HG03460 (cell line): ENCODE data around the gene ULK2.

Source experiments
- ATAC-seq: cut with Tn5 transposase; IDR thresholded peaks from one replicate; pipeline ENCODE4 v1.9.1; 2021; ENCODE audit not compliant: unreplicated experiment

ULK2 gene

GRCh38 chr17:19747829-19748806 lies 119.6 kb downstream of the ULK2 start, which contains the start of gene ALDH3A1:
Gene ALDH3A1, minus strand, starts transcription at chr17:19748298. Its CDS starts 3,169 bp downstream, at chr17:19745129.
- ATAC-seq, result no peak

GRCh38 chr17:19747159-19747719 lies 120.5 kb downstream of the ULK2 start:
- ATAC-seq, result no peak

DNA sequence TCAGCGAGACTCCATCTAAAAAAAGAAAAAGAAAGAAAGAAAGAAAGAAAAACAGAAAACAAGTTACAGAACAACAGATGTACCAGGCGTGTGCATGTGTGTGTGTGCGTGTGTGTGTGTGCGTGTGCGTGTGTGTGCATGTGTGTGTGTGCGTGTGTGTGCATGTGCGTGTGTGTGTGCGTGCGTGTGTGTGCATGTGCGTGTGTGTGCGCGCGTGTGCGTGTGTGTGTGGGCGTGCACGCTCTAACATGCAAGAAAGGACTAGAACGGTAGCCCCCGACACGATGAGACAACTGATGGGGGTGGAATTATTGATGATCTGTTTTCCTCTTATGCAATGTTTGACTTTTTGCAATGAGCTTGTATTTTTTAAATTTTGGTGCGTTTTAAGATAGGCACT lies 121.2 kb downstream of the ULK2 start:
- ATAC-seq, result no peak

DNA sequence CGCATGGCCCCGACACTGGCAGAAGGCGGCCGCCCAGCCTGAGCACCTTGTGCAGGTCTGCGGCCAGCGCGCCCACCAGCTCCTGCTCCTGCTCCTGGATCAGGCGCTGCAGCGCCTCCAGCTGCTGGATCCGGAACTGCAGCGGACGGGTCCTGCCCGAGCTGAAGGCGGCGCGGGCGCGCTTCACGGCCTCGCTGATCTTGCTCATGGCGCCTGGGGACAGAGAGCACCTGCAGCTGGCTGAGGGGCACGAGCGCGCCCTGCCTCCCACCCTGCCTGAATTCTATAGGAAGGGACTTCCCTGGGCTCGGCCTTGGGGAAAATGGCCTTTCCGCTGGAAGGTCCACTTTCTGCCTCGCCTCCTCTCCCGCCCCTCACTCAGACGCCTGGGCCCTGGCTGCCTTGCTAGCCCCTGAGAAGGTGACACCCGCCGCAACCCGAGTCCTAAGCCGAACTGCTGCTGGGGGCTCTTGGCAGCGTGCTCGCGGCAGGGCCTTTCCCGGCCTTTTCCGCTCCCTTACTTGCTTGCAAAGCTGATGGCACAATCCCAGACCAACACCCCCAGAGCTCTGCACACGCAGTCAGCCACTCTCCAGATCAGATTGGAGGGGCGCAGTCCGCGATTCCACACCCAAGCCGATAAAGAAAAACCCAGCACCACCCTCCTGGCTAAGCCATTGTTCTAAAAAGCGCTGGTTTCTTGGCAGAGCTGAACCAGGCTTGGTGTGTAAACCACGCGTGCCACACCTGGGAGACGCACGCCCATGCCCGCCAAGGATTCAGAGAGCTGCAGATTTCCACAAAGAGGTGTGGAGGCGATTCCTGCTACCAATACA lies 122.6 kb downstream of the ULK2 start:
- no peak for ATAC-seq

- no peak for ATAC-seq
Observed at GRCh38 chr17:19744492-19744891, 123.2 kb downstream of the ULK2 start.

DNA sequence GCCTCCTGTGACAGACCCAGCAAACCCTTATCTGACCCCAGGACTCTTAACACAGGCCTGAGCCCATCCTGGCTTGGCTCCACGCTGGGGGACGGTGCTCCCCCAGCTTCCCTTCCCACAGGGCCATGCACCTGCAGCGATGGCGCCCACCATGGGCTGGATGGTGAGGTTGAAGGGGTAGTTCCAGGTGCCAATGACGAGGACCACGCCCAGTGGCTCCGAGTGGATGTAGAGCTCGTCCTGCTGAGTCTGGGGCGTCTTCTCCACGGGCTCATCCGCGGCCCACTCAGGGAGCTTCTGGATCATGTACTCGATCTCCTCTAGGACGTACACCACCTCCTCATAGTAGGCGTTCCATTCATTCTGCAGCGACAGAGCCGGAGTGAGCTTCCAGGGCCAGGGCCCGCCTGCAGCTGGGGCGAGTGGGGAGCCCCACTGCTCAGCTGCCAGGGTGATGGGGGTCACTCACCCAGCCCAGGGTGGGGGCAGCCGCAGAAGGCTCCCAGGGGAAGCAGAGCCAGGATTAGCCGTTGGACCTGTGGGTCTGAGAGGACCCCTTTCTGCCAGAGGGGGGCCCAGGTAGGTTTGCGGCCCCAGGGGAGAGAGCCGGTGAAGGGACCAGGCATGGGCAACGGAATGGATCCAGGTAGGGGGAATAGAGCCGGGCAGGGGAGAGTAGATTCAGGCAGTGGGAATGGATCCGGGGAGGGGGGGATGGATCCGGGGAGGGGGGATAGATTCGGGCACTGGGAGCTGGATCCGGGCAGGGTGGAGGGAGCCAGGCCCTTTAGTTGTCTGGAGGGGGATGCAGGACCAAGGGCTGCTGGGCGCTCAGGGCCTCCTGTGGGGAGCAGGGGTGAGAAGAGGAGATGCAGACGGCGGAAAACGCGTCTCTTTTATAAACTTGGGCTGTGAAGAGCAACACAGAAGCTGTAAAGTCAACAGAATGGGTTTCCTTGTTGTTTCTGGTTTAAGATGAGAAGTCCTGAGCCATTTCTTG lies 124.3 kb downstream of the ULK2 start:
- ATAC-seq, result no peak

- no peak for ATAC-seq
Observed at GRCh38 chr17:19742495-19742894, 125.2 kb downstream of the ULK2 start.

GRCh38 chr17:19741832-19742457 lies 125.8 kb downstream of the ULK2 start:
- no peak for ATAC-seq

DNA sequence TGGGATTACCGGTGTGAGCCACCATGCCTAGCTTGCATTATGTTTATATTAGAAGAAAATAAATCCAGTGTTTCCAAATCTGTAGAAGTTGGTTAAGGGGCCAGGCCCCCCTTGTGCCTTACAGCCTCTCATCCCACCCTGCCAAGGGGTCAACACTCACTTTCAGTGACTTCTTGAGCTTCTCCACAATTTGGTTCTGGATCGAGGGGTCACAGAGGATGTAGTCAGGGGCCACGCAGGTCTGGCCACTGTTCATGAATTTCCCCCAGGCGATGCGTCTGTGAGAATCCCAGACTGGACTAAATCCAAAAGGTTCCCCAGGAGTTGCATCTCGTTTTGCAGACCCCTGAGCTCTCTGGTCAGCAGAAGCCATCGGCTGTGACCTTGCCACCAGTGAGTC lies 126.8 kb downstream of the ULK2 start:
- no peak for ATAC-seq

GRCh38 chr17:19739241-19740201 lies 128.2 kb downstream of the ULK2 start:
- ATAC-seq, result no peak

DNA sequence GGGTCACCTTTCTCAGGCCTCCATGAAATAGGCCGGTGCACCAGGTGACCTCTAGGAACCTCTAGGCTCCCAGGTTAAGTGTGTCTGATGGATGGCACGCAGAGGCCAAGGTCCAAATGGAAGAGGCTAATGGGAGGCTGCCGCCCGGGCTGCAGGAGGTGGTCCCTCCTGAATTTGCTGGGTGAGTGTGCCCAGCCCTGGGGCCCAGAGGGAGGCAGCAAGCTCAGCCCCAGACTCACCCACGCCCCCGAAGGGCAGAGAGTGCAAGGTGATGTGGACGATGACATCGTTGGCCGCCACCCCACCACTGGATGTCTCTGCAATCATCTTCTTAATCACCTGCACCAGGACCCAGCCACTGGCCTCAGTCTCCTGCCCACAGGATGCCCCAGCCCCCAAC lies 129.0 kb downstream of the ULK2 start:
- ATAC-seq, result no peak

- no peak for ATAC-seq
Observed at GRCh38 chr17:19738073-19738449, 129.7 kb downstream of the ULK2 start.

- ATAC-seq, result no peak
Observed at GRCh38 chr17:19737305-19738072, 130.2 kb downstream of the ULK2 start.

- no peak for ATAC-seq
Observed at GRCh38 chr17:19736071-19736470, 131.7 kb downstream of the ULK2 start.

GRCh38 chr17:19733953-19734526 lies 133.7 kb downstream of the ULK2 start:
- no peak for ATAC-seq

- no peak for ATAC-seq
Observed at GRCh38 chr17:19731626-19732025, 136.1 kb downstream of the ULK2 start.

GRCh38 chr17:19730843-19731242 lies 136.9 kb downstream of the ULK2 start:
- ATAC-seq, result no peak

DNA sequence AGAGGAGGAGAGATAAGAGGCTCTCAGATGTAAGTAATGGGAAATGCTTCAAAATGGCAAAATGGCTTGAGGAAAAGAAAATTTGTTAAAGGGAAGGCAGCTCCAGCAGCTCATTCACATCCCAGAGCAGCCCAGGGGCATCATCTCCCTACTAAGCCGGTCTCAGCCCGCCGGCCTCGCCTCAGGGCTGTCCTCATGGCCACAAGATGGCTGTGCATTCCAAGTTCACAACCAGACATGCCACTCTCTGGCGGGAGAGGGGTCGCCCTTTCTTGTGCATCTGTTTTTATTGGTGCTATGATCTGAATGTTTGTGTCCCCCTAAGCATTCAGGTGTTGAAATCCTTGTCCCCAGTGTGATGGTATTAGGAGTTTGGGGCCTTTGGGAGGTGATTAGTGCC lies 137.8 kb downstream of the ULK2 start:
- ATAC-seq, result no peak
